ENCODE results near the gene SREK1.
A peak's percentile ranks its signal among the peaks of the same experiment; 100 is the strongest.
"Not testable (repeated sequence)": the region's sequence is repeated elsewhere in the genome, so short reads cannot be mapped to it uniquely, and the experiment has no call there.

SREK1 gene, protein sequence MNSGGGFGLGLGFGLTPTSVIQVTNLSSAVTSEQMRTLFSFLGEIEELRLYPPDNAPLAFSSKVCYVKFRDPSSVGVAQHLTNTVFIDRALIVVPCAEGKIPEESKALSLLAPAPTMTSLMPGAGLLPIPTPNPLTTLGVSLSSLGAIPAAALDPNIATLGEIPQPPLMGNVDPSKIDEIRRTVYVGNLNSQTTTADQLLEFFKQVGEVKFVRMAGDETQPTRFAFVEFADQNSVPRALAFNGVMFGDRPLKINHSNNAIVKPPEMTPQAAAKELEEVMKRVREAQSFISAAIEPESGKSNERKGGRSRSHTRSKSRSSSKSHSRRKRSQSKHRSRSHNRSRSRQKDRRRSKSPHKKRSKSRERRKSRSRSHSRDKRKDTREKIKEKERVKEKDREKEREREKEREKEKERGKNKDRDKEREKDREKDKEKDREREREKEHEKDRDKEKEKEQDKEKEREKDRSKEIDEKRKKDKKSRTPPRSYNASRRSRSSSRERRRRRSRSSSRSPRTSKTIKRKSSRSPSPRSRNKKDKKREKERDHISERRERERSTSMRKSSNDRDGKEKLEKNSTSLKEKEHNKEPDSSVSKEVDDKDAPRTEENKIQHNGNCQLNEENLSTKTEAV

DNA sequence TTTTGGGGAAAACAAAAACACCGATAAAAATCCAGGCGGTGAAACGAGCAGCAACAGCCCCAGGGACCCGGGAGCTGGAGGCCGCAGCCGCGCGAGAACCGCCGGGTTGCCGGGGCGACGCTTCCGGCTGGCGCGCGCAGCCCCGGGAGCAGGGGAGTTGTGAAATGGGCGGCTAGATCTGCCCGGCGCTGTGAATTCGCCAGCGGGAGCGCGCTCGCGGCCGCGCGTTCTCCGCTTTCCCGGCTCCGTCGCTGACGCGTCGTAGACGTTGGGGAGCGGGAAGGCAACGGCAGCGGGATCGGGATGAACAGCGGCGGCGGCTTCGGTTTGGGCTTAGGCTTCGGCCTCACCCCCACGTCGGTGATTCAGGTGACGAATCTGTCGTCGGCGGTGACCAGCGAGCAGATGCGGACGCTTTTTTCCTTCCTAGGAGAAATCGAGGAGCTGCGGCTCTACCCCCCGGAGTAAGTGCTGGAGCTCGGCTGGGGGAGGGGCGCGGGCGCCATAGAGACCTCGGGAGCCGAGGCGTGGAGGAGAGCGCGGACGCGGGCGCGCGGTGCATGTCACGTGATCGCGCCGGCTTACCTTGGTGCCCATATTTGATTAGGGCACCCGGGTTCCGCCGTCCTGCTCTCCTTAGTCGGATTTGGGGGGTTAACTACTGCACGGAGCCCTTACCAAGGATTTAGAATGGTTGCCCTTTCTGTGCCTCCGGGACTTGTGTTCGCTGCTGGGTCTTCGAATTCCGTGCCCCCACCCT is at the start of gene SREK1:
TSS of gene SREK1 (plus strand) at position 227 of the 760 bp plus-strand sequence. CDS start at position 304, 77 bp downstream.
- DNase-seq, result peak; percentile 87 to 89

DNA sequence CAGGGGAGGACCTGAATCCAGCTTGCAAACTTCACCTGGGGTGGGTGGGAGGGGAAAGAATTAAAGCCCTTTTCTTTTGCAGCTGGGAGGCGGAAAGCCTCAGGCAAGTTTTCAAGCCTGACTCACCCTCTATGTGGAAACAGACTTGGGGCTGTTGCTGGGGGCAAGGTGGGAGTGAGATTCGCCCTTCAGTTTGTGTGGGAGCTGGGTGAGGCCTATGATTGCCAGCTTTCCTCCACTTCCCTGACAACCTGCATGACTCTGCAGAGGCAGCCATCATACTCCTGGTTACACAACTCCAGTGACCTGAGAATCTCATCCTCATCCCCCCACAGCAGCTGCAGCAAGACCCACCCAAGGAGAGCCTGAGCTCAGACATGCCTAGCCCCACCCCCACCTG is 43.2 kb upstream of the SREK1 start:
- no peak for DNase-seq

DNA sequence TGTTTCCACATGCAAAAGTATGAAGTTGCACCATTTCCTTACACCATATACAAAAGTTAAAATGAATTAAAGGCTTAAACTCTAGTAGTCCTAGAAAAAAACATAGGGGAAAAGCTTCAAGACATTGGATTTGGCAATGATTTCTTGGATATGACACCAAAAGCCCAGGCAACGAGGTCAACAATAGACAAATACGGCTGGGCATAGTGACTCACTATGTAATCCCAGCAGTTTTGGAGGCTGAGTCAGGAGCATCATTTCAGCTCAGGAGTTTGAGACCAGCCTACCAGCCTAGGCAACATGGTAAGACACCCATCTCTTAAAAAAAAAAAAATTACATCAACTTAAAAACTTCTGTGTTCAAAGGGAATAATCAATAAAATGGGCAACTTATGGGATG is 30.9 kb upstream of the SREK1 start:
- no peak for DNase-seq

- no peak for DNase-seq
Measured at GRCh38 chr5:66118304-66118703, 25.8 kb upstream of the SREK1 start.

DNA sequence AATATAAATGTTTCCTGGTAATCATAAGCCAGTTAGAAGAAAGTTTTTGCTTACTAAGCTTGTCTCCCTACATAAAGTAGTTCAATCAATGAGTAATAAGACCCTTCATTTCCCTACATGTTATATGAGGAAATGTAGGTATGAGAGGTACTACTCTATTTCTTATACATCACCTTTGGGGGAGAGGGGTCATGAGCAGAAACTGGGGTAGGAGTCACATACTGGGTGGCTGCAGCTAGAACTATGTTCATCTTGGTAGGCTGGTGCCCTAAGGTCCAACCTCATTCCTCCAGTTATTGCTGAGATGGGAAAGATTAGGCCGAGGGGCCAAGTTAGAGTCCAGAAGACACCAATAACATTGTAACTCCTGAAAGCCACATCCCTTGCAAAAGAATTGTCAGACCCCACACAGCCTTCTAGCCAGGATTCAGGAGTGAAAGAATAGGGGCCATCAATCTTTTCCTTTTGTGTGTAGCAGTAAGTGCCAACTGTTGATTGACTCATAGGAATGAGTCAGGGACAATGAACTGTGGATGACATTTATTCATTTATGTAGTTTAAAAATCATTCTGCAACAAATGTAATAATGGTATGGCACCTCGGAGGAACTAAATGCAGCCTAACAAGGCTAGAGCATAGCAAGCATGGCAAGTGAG is 21.6 kb upstream of the SREK1 start:
- no peak for DNase-seq

DNA sequence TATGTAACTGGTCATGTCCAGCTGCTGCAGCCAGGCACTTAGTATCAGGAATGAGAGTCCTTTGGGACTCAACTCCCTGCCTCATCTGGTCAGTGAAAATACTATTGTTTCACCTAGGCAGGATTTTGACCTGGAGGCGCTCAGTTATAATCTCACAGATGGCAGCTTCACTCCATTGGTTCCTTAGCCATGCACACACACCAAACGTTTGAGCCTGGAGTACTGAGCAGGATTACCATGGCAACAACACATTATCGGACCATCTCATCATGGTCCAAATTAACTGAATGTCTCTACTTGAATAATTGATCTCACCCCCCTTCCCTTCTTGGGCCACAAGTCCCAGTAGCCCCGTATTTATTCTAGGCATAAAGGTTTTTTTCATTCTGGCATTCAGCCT is 15.0 kb upstream of the SREK1 start:
- peak; percentile 53 to 80 for DNase-seq

- no peak for DNase-seq
Measured at GRCh38 chr5:66130493-66130892, 13.6 kb upstream of the SREK1 start.

DNA sequence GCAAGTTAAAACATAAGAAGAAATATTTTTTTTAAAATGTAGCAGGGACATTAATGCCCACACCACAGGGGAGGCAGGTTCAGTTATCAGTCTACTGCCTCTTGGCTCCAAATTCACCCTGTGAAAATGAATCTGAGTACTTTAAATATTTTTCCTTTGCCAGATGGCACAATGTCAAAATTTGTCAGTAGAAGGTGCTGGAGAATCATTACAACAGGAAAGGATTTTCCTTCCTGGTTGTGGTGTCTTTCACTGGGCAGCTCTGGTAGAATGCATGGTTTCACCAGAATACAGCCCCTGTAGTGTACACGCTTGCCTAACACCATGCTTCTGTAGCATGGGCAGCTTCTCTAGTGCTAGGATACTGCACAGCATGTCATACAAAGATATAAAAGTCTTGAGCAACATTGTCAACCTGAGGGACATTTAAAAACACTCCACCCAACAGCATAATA is 9.7 kb upstream of the SREK1 start:
- DNase-seq, result no peak

- DNase-seq, result no peak
Measured at GRCh38 chr5:66136053-66136452, 8.0 kb upstream of the SREK1 start.

GRCh38 chr5:66136944-66137343 is 7.2 kb upstream of the SREK1 start:
- DNase-seq, result not testable (repeated sequence)

DNA sequence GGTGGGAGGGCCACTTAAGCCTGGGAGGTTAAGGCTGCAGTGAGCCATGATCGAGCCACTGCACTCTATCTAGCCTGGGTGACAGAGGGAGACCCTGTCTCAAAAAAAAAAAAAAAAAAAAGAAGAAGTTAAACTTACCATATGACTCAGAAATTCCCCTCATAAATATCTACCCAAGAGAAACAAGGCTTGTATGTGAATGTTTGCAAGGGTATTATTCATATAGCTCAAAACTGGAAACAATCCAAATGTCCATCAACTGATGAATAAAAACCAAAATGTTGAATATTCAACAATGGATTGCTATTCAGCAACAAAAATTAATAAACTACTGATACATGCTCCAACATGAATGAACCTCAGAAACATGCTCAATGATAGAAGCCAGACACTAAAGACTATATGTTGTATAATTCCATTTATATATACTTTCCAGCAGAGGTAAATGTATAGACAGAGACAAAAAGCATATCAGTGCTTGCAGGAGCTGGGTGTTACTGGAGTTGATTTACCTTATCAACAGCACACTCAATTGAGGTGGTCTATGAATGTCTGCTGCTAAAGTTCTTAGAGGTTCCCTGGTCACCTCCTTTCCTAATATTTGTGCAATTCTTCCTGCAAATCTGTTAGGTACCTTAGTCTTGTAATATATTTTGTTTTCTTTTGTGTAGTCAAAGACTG is 5.3 kb upstream of the SREK1 start:
- no peak for DNase-seq

DNA sequence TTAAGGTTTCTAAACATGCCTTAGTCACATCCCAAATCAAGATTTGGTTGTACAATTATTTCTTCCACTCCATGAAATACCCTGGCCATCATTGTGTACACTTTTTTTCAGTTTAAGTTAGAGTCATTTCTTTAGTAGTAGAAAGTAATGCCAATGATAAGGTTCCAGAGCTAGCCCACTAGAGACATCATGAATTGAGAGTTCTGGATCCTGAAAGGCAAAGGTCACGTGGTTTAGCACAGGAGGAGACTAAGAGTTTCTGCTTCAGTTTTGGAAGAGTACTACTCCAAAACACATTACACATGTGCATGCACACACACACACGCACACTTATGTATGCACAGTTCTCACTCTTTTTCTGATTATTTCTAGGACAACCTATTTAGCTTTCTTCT is 4.8 kb upstream of the SREK1 start:
- no peak for DNase-seq

- DNase-seq, result no peak
Measured at GRCh38 chr5:66142417-66142816, 1.7 kb upstream of the SREK1 start.

GRCh38 chr5:66143473-66144073 is 527 bp upstream of the SREK1 start:
- no peak for DNase-seq

GRCh38 chr5:66144834-66145390 is 812 bp downstream of the SREK1 start:
- DNase-seq, result peak in 1 of 2 experiments; percentile 87

GRCh38 chr5:66145737-66146136 is 1.6 kb downstream of the SREK1 start:
- no peak for DNase-seq

- no peak for DNase-seq
Measured at GRCh38 chr5:66149950-66150349, 5.8 kb downstream of the SREK1 start.

- DNase-seq, result no peak
Measured at GRCh38 chr5:66151030-66151429, 6.9 kb downstream of the SREK1 start.

- DNase-seq, result no peak
Measured at GRCh38 chr5:66151491-66151890, 7.4 kb downstream of the SREK1 start.

GRCh38 chr5:66157046-66157445 is 12.9 kb downstream of the SREK1 start:
- DNase-seq, result no peak

- DNase-seq, result no peak
Measured at GRCh38 chr5:66161356-66161755, 17.3 kb downstream of the SREK1 start.
